IPS-NIHi7 (cell line): ENCODE results near the gene EYS.

Experiments used
- DNase-seq: peaks from one replicate; pipeline ENCODE4 v3.0.0; 2012; ENCODE audit warnings: mixed read lengths; ENCODE audit errors: extremely low spot score

EYS gene

GRCh38 chr6:65221153-65221552 lies 485.9 kb downstream of the EYS start:
- no peak for DNase-seq

- DNase-seq: no peak
These were observed 504.3 kb downstream of the EYS start for GRCh38 chr6:65202738-65203137.

DNA sequence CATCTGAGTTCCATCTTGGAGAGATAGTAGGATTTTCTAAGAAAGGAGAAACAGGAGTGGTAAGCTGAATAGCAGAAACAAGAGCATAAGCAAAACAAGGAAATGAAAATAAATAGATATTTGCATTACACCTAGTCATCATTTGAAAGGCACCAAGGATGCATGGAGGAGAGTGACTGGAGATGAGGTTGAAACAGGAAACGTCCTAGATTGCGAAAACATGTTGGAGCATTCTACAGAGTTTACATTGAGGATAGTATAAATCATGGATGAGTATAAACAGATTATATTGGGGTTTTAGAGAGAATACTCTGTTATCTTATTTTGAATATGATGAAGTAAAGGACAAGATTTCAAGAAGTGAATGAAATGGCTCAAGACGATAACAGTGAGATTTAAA lies 507.3 kb downstream of the EYS start:
- no peak for DNase-seq

DNA sequence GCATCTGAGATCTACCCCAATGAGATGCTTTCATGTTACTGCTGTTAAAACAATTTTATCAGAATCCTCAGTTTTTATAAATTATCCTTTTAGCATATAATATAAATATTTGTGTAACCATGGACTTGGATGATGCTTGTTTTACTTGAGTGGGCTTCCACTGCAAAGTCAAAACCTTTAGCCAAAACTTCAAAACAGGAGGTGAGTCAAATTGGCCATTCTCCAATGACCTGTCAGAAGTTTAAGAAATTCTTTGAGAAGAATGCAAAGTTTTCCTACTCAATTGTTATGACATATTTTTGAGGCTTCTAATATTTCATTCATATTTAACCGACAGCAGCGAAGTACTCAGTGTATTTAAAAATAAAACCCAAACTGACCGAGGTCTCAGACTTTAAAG lies 507.9 kb downstream of the EYS start:
- no peak for DNase-seq

DNA sequence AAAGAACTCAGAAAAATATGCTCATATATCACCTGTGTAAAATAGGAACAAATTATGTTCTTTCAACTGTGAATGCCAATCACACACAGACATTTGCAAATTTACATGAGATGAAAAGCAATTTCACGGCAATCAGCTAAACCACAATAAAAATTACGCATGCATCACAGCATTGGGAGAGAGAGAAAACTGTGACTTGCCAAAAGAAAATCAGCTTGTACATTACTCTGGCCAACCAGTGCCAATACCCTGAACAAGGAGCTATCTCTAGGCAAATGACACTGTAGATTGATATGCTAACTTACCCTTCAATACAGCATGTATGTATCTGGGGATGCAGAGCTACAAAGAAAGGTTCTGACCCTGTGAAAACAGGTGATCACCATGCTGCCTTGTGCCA lies 515.6 kb downstream of the EYS start:
- DNase-seq: no peak

DNA sequence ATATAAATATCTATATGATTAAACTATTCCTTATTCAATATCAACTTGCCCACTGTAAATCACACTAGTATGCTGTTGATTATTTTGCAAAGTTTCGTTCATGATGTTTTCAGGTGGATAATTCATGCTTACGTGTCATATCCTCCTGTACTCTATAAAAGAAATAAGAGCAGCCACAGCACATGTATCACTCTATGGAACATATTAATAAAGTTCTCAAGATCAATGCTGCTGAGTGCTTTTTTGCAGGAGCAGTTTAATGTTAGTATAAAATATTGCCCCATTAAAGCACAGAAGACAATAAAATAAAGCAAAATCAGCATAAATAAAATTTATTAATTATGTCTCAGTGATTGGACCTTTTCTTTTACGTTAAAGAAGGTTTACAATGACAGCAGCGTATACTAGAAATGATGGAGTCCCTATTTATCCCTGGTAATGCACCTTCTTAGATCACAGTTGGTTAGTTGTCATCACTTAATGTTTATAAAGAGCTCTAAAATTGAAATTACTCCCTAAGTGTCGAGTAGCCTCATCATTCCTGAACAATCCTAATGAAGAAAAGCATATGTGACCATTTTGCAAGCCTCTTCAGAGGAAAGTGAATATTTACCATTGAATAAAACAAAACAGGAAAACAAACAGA lies 517.7 kb downstream of the EYS start:
- DNase-seq: no peak

DNA sequence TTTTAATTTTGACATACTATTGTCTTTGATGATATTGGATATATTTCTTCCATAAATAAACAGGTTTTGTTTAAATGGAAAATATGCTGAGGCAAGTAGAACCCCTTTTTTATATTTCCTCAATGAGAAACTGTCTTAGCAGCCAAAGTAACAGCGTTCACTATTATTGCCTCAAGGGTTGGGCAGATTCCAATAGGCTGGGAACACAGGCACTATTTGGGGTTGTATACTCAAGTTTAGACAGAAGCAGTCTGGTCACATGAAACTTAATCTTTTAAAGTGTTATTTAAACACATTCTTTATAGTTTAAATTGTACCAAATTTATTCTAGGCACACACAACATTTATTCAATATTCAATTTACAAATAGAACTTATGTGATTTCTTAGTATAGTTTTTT lies 520.2 kb downstream of the EYS start:
- no peak for DNase-seq

DNA sequence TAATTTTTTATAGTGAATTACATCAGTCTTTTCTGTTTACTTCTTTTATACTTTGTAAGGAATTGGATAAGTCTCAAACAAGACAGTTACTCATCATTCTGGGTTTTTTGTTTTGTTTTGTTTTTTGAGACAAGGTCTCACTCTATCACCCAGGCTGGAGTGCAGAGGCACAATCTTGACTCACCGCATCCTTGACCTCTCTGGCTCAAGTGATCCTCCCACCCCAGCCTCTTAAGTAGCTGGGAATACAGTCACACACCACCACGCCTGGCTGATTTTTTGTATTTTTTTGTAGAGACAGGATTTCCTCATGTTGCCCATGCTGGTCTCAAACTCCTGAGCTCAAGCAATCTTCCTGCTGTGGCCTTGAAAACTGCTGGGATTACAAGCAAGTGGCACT lies 524.3 kb downstream of the EYS start:
- no peak for DNase-seq

- DNase-seq: no peak
These were observed 536.8 kb downstream of the EYS start for GRCh38 chr6:65170273-65170672.

- DNase-seq: no peak
These were observed 545.4 kb downstream of the EYS start for GRCh38 chr6:65161661-65162060.

DNA sequence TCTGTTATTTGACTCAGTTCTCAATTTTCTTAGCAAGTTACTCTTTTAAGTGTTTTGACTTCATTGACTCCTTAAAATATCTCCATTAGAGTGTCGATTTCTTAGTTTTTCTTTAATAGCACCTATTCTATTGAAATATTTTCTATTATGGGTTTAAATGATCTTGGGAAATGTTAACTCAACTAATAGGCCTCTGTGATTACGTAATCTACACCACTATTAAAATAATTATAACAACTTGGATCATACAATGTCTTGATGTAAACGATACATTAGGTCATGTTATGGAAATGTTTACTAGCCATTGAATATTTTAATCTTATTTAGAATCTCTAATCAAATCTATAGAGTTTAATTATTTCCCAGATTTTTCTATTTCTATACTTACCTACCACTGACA lies 550.0 kb downstream of the EYS start:
- no peak for DNase-seq

- no peak for DNase-seq
These were observed 551.9 kb downstream of the EYS start for GRCh38 chr6:65155083-65155482.

- DNase-seq: no peak
These were observed 557.2 kb downstream of the EYS start for GRCh38 chr6:65149841-65150240.

GRCh38 chr6:65148839-65149238 lies 558.2 kb downstream of the EYS start:
- DNase-seq: no peak

- no peak for DNase-seq
These were observed 571.5 kb downstream of the EYS start for GRCh38 chr6:65135567-65135966.

GRCh38 chr6:65126667-65127066 lies 580.4 kb downstream of the EYS start:
- peak; percentile 10 for DNase-seq

GRCh38 chr6:65123521-65123920 lies 583.5 kb downstream of the EYS start:
- DNase-seq: no peak

DNA sequence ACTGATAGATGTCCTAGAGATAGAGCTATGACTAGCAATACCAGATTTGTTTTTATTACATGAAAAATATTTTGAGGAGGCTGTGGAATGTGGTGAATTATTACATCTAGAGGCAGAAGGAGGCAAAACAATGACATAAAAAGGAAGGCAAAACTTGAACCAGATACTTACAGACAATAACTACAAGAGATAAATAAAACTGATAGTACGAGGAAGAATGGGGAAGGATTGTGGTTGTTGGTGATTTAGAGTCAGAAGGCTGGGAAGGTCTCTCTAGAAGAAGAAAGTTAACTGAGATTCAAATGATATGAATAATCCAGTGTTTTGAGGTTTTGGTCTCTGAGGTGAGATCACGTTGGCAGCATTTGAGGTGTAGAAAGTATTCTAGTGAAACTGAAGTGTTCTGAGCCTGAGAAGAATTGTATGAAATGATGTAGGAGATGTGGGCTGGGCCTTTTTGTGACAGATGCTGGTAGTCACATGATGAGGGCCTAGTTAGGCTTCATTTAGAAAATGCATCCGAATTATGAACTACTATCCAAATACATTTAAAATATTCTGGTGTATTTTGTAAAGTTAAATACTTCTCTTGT lies 589.1 kb downstream of the EYS start:
- DNase-seq: no peak

DNA sequence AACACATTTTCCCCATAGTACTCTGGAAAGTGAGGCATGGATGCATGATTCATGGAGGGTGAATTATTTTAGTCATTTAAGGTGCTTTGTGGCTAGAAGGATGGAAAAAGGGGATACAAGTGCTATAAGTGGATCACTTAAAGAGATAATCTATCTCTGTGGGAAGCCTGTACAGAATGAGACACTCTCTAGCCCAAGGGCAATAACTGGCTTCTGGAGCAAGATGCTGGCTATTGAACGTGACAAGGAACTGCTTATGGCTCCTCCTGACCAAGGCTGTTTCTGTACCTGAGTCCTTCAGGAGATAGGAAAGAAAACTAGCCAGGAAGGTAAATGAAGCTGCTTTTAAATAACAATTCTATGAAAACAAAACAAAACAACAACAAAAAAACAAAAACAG lies 590.7 kb downstream of the EYS start:
- DNase-seq: no peak

DNA sequence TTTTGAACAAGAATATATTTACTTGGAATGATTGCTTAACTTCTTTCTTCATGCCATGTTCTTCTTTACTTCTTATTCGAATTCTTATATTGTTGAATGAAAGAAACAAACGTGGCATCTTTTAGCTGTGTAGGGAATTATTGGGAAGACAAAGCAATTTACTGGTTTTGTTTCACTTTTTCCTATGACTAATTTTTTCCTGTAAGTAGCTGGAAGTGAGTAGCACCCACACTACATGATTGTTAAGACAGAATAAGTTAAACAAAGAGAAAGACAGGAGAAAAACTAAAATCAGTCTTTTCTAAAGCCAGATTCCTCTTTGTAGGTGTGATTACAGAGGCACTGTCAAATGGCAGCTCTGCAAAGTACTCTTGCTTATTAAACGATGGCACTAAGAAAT lies 593.4 kb downstream of the EYS start:
- DNase-seq: no peak

DNA sequence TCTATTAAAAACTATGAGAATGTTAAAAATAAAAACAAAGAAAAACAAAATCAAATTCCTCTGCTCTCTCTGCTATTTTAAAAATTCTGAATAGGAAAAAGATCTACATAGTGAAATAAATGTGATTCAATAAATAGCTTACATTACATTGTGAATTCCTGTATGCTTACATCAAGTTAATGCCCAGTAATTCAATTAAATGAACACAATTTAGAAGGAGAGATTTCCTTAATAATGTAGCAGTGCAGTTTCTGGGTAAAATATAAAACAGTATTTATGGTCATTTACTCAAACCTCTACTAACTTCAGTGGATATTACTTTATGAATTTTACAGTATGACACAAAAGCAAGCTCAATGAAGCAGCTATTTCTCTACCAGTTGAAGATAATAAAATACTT lies 594.6 kb downstream of the EYS start:
- no peak for DNase-seq

GRCh38 chr6:65110031-65110430 lies 597.0 kb downstream of the EYS start:
- DNase-seq: no peak

GRCh38 chr6:65098349-65098748 lies 608.7 kb downstream of the EYS start:
- no peak for DNase-seq

DNA sequence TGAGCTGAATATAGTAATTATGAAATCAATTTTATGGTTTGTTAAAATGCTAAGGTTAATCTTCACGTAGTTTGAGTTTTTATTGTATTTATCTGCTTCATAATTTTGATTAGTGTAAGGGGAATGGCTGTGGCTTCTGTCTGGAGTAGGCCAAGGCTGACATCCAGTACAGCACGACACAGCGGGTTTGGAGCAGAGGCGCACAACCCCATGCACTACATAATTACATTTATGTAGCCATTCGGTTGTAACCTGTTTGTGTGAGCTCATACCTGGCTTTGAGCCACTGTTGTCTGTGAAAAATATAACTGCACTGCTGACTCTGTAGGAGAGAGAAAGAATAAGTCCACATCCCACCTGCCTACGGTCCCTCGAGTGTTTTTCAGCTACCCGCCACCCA lies 615.5 kb downstream of the EYS start:
- no peak for DNase-seq
